Esophagus squamous epithelium (tissue), 4 donors: ENCODE results near the gene ACVR2B.

Experiments used
- POLR2A ChIP-seq, 4 donors: fragments of 450-650 bp; IDR thresholded peaks; one replicate each; pipeline ENCODE4 v1.6.1; 2017; ENCODE audit warnings: antibody characterized with exemption in 4 of 4, mild to moderate bottlenecking in 4 of 4, moderate library complexity in 3 of 4
- TF ChIP-seq, protein P1 (sequence below), 6 experiments: fragments of 450-650 bp in 4 of 6; fragments of 200-600 bp in 2 of 6; sonication (generic) in 2 of 6; IDR thresholded peaks; one replicate each; pipeline ENCODE4 v1.5.1; 2016 to 2019; ENCODE audit warnings: antibody characterized with exemption in 6 of 6, mild to moderate bottlenecking in 4 of 6, moderate library complexity in 4 of 6

DNA sequence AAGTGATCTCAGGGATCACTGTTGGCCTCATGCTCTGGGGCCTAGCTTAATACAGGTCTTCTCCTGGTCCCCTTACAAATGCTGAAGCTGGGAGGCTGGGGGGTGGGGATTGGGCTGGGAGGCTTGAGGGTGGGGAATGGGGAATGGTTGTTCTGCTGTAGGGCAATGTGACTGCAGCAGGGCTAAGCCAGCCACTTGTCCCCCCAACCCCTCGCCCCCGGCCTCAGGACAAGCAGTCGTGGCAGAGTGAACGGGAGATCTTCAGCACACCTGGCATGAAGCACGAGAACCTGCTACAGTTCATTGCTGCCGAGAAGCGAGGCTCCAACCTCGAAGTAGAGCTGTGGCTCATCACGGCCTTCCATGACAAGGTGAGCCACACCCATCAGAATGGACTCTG lies 25.2 kb downstream of the ACVR2B start:
- TF ChIP-seq, protein P1, sequence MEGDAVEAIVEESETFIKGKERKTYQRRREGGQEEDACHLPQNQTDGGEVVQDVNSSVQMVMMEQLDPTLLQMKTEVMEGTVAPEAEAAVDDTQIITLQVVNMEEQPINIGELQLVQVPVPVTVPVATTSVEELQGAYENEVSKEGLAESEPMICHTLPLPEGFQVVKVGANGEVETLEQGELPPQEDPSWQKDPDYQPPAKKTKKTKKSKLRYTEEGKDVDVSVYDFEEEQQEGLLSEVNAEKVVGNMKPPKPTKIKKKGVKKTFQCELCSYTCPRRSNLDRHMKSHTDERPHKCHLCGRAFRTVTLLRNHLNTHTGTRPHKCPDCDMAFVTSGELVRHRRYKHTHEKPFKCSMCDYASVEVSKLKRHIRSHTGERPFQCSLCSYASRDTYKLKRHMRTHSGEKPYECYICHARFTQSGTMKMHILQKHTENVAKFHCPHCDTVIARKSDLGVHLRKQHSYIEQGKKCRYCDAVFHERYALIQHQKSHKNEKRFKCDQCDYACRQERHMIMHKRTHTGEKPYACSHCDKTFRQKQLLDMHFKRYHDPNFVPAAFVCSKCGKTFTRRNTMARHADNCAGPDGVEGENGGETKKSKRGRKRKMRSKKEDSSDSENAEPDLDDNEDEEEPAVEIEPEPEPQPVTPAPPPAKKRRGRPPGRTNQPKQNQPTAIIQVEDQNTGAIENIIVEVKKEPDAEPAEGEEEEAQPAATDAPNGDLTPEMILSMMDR (IDR thresholded peaks at IDR 0.05), result no peak
- no peak for TF ChIP-seq POLR2A (IDR thresholded peaks at IDR 0.05)
